Skeletal muscle tissue (tissue), 4 donors: Measurements from ENCODE around the gene ANTKMT. TPM values are rescaled to one million over a fixed set of nuclear protein-coding genes. Genes with fewer than 3 reads are reported as not detected.

Source experiments
- H3K27ac ChIP-seq: one replicate; pipeline ENCODE4 v1.7.0; 2013; ENCODE audit warnings: mild to moderate bottlenecking, low read depth, low read length, inconsistent platforms
- H3K27me3 ChIP-seq, 3 donors: one replicate each; pipeline ENCODE4 v1.7.0; 2013; ENCODE audit warnings: low read length in 3 of 3; ENCODE audit not compliant: control insufficient read depth in 3 of 3, insufficient read depth in 3 of 3
- H3K36me3 ChIP-seq, 3 donors: one replicate each; pipeline ENCODE4 v1.7.0; 2013; ENCODE audit warnings: low read length in 3 of 3; ENCODE audit not compliant: control insufficient read depth in 3 of 3, insufficient read depth in 3 of 3
- H3K4me1 ChIP-seq, 3 donors: one replicate each; pipeline ENCODE4 v1.7.0; 2013; ENCODE audit warnings: low read length in 3 of 3, mild to moderate bottlenecking in 3 of 3; ENCODE audit not compliant: control insufficient read depth in 3 of 3, insufficient read depth in 3 of 3
- H3K4me3 ChIP-seq, 3 donors: one replicate each; pipeline ENCODE4 v1.7.0; 2013; ENCODE audit warnings: low read length in 3 of 3
- H3K9ac ChIP-seq, 3 donors: one replicate each; pipeline ENCODE4 v1.7.0; 2013; ENCODE audit warnings: low read length in 3 of 3, mild to moderate bottlenecking in 3 of 3, moderate library complexity in 2 of 3, low read depth in 1 of 3
- H3K9me3 ChIP-seq, 3 donors: one replicate each; pipeline ENCODE4 v1.7.0; 2013; ENCODE audit warnings: low read length in 3 of 3; ENCODE audit not compliant: control insufficient read depth in 3 of 3
- total RNA-seq: library from RNA; depleted of rRNA; stranded (reverse); fragments of >200 nt; gene quantifications from one replicate; pipeline ENCODE4 v1.2.3, GENCODE V29; 2014
- donor health status: Osteomylitis.

Gene ANTKMT
- total RNA-seq, 1 donor from 2014 or later: 12.0 TPM

GRCh38 chr16:698911-699671 is 21.9 kb upstream of the ANTKMT start:
- Histone ChIP-seq H3K9me3 (no peaks in the 10 kb centered on the region), H3K4me3 (no peak overlapping the region), H3K27me3 (peaks cover 68 to 86% (median 75%) of the 10 kb centered on the region in 3 donors), H3K27ac (no peak overlapping the region), H3K36me3 (no peaks in the 10 kb centered on the region), H3K9ac (no peak overlapping the region), H3K4me1 (peaks cover 4 to 14% (median 7%) of the 10 kb centered on the region in 3 donors)

DNA sequence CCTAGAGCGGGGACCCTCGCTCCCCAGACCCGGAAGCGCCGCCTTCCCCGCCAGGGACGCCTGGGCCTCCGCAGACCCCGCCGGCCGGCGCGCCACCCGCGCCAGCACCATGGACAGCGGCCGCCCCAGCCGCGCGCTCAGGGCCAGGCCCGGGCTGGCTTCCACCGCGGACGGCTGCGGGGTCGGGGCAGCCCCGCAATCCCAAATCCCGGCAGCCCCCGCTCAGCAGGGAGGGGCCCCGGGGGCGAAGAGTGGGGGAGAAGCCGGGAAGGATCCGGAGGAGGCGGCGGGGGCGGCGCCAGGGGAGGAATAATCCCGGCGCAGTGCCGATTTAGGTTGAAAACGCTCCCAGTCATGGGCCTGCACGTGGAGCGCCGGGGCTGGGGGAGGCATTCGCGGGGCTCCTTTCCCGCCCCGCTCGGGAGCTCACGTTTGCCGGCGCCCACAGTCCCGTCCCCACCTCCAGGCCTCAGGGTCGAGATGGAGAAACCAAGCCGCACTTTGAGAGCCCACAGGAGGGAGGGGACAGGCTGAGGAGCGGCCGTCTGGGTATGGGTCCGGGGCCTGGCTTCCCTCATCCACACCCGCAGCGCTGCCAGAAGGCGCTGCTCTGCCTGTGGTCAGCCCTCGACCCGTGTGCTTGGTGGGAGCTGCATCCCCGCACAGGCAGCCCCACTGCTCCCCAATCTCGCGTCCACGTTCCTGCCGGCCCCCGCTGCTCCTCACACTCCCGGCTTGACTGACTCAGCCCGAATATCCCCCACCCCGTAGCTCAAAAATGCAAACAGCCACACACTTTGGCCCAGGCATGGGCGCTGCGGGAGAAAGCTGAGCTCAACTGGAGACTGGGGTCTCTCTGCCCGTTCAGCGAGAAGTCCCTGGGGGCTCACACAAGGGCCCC is 20.0 kb upstream of the ANTKMT start:
- Histone ChIP-seq H3K27ac (no peak overlapping the region), H3K4me1 (peaks cover 0 to under 1% (median 0%) of the 10 kb centered on the region in 3 donors), H3K9ac (no peak overlapping the region), H3K4me3 (no peak overlapping the region), H3K9me3 (no peaks in the 10 kb centered on the region), H3K27me3 (peaks cover 64 to 82% (median 73%) of the 10 kb centered on the region in 3 donors), H3K36me3 (no peaks in the 10 kb centered on the region)

DNA sequence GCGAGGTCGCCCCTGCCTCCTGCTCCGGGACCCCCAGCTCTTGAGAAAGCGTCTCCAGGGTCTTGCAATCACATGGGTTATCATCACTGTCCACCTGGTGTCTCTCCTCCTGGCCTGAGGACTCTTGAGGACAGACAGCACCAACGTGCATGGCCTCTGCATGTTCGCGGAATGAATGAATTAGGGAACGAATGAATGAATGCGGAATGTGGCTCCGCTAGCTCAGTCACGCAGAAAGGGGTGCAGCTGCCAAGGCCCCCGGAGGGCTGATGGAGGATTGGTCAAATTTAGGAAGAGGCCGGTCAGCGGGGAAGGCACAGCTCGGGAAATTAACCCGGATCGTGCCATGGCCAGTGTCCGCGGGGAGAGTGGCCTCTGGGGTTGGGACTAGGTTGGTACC is 18.6 kb upstream of the ANTKMT start:
- Histone ChIP-seq H3K9me3 (no peaks in the 10 kb centered on the region), H3K4me1 (peaks cover 0 to 4% (median 0%) of the 10 kb centered on the region in 3 donors), H3K27ac (no peak overlapping the region), H3K4me3 (no peak overlapping the region), H3K9ac (no peak overlapping the region), H3K36me3 (no peaks in the 10 kb centered on the region), H3K27me3 (peaks cover 69 to 85% (median 75%) of the 10 kb centered on the region in 3 donors)

- peaks cover 71 to 88% (median 84%) of the 10 kb centered on the region in 3 donors for H3K27me3 ChIP-seq
- H3K4me1 ChIP-seq: peaks cover 0 to 4% (median 0%) of the 10 kb centered on the region in 3 donors
- no peaks in the 10 kb centered on the region for H3K36me3 ChIP-seq
- H3K27ac ChIP-seq: no peak overlapping the region
- no peaks in the 10 kb centered on the region for H3K9me3 ChIP-seq
- no peak overlapping the region for H3K9ac ChIP-seq
- no peak overlapping the region for H3K4me3 ChIP-seq
Observed at GRCh38 chr16:703406-703805, 17.5 kb upstream of the ANTKMT start.

DNA sequence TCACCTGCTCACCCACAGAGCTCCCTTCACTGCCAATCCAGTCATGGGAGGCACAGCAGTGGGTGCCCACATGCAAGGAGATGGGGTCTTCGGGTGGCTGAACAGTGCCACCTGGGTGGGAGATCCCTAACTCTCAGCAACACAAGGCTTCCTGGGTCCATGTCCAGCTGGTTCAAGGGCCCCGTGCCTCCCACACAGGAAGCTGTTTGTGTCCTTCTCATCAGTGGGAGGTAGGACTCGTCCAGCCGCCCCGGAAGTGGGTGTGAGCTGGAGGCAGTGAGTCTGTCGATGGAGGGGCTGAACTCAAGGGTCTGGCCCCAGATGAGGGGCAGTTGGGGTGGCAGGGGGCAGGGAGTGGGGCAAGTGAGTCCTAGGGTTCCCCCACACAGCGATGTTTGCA is 16.9 kb upstream of the ANTKMT start:
- Histone ChIP-seq H3K4me1 (peaks cover 0 to 4% (median 0%) of the 10 kb centered on the region in 3 donors), H3K9ac (no peak overlapping the region), H3K27ac (no peak overlapping the region), H3K9me3 (no peaks in the 10 kb centered on the region), H3K36me3 (no peaks in the 10 kb centered on the region), H3K27me3 (peaks cover 74 to 90% (median 88%) of the 10 kb centered on the region in 3 donors), H3K4me3 (no peak overlapping the region)

GRCh38 chr16:704552-705380 is 16.2 kb upstream of the ANTKMT start:
- no peak overlapping the region for H3K9ac ChIP-seq
- H3K27me3 ChIP-seq: peaks cover 75 to 91% (median 86%) of the 10 kb centered on the region in 3 donors
- no peak overlapping the region for H3K4me3 ChIP-seq

DNA sequence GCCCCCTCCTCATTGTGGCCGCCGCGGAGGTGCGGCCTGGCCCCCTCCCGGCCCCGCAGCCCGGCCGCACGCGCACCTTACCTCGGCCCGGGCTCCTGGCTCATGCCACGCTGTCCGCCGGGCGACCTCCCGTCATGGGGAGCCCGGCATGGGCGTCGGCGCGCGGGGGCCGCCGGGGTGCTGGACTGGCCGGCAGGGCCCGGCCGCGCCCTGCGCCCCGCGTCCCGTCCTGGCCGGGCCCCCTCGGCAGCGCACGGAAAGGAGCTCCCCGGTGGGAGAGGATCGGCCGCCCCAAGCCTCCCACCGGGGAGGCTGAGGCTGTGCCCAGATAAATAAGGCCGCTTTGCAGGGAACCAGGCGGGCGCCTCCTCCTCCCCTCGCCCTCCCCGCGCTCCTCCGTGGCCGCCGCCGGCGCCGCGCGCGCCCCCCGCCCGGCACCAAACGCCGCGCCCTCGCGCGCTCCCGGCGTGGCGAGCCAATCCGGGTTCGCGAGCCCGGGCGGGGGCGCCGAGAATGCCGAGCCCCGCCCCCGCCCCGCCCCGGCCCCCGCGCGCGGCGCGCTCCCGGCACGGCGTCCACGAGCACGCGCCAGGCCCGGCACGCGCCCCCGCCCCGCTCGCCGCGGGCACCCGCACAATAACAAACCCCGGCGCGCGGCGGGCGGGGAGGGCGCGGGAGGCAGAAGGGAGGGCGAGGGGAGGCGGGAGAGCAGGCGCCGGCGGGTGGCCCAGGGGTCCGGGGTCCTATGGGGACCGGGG is 15.3 kb upstream of the ANTKMT start, which contains the start of gene FBXL16:
TSS of gene FBXL16 (minus strand) at position 371 of the 758 bp plus-strand sequence. CDS start 8,396 bp downstream, outside the sequence.
- peaks cover 76 to 92% (median 86%) of the 10 kb centered on the region in 3 donors for H3K27me3 ChIP-seq
- H3K4me3 ChIP-seq: no peak within 1 kb of the TSS
- H3K4me1 ChIP-seq: peaks cover 0 to 10% (median 4%) of the 10 kb centered on the region in 3 donors
- no peak within 1 kb of the TSS for H3K27ac ChIP-seq
- H3K36me3 ChIP-seq: no peaks in the 10 kb centered on the region
- no peaks in the 10 kb centered on the region for H3K9me3 ChIP-seq
- H3K9ac ChIP-seq: no peak within 1 kb of the TSS

More at GRCh38 chr16:704552-705380, 16.2 kb upstream of the ANTKMT start:
- H3K9me3 ChIP-seq: no peaks in the 10 kb centered on the region
- peaks cover 0 to 5% (median 2%) of the 10 kb centered on the region in 3 donors for H3K4me1 ChIP-seq
- H3K36me3 ChIP-seq: no peaks in the 10 kb centered on the region
- H3K27ac ChIP-seq: no peak overlapping the region

DNA sequence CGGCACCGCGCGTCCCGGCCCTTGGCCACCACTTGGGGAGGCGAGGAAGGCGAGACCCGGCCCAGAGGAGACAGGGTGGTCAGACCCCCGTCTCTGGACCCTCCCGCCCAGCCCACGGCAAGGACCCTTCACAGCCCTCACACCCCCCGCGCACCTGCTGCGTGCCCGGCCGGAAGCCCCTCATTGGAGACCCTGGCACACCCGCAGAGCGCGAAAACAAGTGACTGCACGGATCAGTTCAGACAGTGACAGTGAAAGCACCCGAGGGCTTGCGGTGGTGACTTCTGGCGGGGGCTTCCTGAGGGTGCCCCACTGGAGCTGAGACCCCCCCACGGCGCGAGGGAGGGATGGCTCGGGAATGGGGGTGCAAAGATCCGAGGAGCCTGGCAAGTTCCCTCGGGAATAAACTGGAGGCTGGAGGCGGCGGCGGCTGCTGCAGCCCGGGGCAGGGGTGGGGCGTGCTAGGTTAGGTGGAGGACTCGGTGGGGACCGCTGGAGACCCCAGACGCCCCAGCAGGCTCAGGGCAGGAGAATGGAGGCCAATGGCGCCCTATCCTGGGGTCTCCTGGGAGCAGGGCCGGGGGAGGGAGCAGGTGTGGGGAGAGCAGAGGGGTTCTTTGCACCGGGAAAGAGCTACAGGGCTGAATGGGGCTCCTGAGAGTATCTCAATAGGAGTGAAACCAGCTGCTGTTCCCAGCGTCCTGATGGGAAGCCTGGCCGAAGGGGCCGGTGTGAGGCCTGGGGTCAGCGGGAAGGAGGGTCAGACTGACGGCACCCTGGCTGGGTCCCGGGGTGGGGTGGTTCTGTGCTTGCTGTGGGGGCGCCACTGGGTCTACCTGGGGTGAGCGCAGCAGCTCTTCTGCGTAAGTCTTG is 14.5 kb upstream of the ANTKMT start:
- H3K9ac ChIP-seq: no peak overlapping the region
- H3K9me3 ChIP-seq: no peaks in the 10 kb centered on the region
- no peaks in the 10 kb centered on the region for H3K36me3 ChIP-seq
- peaks cover 84 to 93% (median 87%) of the 10 kb centered on the region in 3 donors for H3K27me3 ChIP-seq
- H3K27ac ChIP-seq: no peak overlapping the region
- no peak overlapping the region for H3K4me3 ChIP-seq
- peaks cover 0 to 10% (median 4%) of the 10 kb centered on the region in 3 donors for H3K4me1 ChIP-seq
